SK-N-SH (cell line): ENCODE measurements around the gene DDIT4. TPM values are rescaled to one million over a fixed set of nuclear protein-coding genes. Genes with fewer than 3 reads are reported as not detected.

ENCODE experiments used
- CTCF ChIA-PET: fragments of 300-600, 350-600 bp; formaldehyde crosslinking; extraction: SDS; loops from one replicate; lab custom pipeline; 2021; lab: Yijun Ruan, JAX
- POLR2A ChIA-PET: fragments of 350-600 bp; sonication (Branson Sonifier 250); formaldehyde crosslinking; extraction: SDS; loops from one replicate; lab custom pipeline; 2020; ENCODE audit warnings: antibody characterized with exemption, inconsistent platforms; lab: Yijun Ruan, JAX
- DNase-seq: peaks from one replicate; pipeline ENCODE4 v3.0.0; 2012
- H2AFZ ChIP-seq: fragments of 200-600 bp; sonication (generic); 2 replicates; pipeline ENCODE4 v1.8.1; 2016; ENCODE audit warnings: antibody characterized with exemption, mild to moderate bottlenecking, low read depth
- H3F3A ChIP-seq: fragments of 200-600 bp; sonication (generic); replicated peaks from 2 replicates; pipeline ENCODE3; 2016; ENCODE audit warnings: antibody characterized with exemption, mild to moderate bottlenecking; ENCODE audit not compliant: insufficient read depth
- H3K27ac ChIP-seq, 2 experiments: fragments of 200-500 bp in 1 of 2; fragments of 200-600 bp in 1 of 2; sonication (Bioruptor generic) in 1 of 2; sonication (generic), shearing (Covaris generic) in 1 of 2; 2 replicates each; pipeline versions ENCODE4 v1.5.1 to v1.6.1; 2014 to 2016; ENCODE audit warnings: low read depth in 2 of 2, inconsistent platforms in 1 of 2, low read length in 1 of 2, mild to moderate bottlenecking in 1 of 2, mixed read lengths in 1 of 2
- H3K27me3 ChIP-seq: fragments of 200-600 bp; sonication (generic), shearing (Covaris generic); 2 replicates; pipeline ENCODE4 v1.6.1; 2016; ENCODE audit warnings: mixed run types; ENCODE audit not compliant: insufficient read depth
- H3K36me3 ChIP-seq, 2 experiments: fragments of 200-500 bp in 1 of 2; fragments of 200-600 bp in 1 of 2; sonication (Bioruptor generic) in 1 of 2; sonication (generic) in 1 of 2; replicated peaks in 1 of 2; 2 replicates each; pipeline versions ENCODE3 to v1.5.1; 2014 to 2016; ENCODE audit warnings: low read length in 1 of 2, mild to moderate bottlenecking in 1 of 2; ENCODE audit not compliant: insufficient read depth in 2 of 2, control insufficient read depth in 1 of 2
- H3K4me1 ChIP-seq, 2 experiments: fragments of 200-500 bp in 1 of 2; fragments of 200-600 bp in 1 of 2; sonication (Bioruptor generic) in 1 of 2; sonication (generic), shearing (Covaris generic) in 1 of 2; 2 replicates each; pipeline versions ENCODE4 v1.5.1 to v1.6.1; 2014 to 2016; ENCODE audit warnings: low read depth in 1 of 2, low read length in 1 of 2, mixed run types in 1 of 2; ENCODE audit not compliant: insufficient read depth in 2 of 2, control insufficient read depth in 1 of 2
- H3K4me2 ChIP-seq: fragments of 200-600 bp; sonication (generic), shearing (Covaris generic); 2 replicates; pipeline ENCODE4 v1.6.1; 2017; ENCODE audit warnings: mixed run types
- H3K4me3 ChIP-seq, 2 experiments: fragments of 200-500 bp in 1 of 2; fragments of 200-600 bp in 1 of 2; sonication (Bioruptor generic) in 1 of 2; sonication (generic), shearing (Covaris generic) in 1 of 2; 2 replicates each; pipeline versions ENCODE4 v1.5.1 to v1.8.1; 2014 to 2016; ENCODE audit warnings: low read depth in 2 of 2, inconsistent platforms in 1 of 2, low read length in 1 of 2, mild to moderate bottlenecking in 1 of 2, mixed read lengths in 1 of 2, moderate library complexity in 1 of 2
- H3K79me2 ChIP-seq: fragments of 200-600 bp; sonication (generic); 2 replicates; pipeline ENCODE4 v1.8.1; 2017; ENCODE audit warnings: mild to moderate bottlenecking; ENCODE audit not compliant: insufficient read depth
- H3K9ac ChIP-seq: fragments of 200-600 bp; sonication (generic); 2 replicates; pipeline ENCODE4 v1.6.1; 2017; ENCODE audit warnings: mixed run types
- H3K9me2 ChIP-seq: fragments of 200-600 bp; sonication (generic); 2 replicates; pipeline ENCODE4 v1.6.1; 2017; ENCODE audit warnings: mixed run types
- H3K9me3 ChIP-seq: fragments of 200-600 bp; sonication (generic); 2 replicates; pipeline ENCODE4 v1.6.1; 2017; ENCODE audit warnings: mixed run types, mild to moderate bottlenecking, moderate library complexity
- H4K20me1 ChIP-seq: fragments of 200-600 bp; sonication (generic); 2 replicates; pipeline ENCODE4 v1.6.1; 2017; ENCODE audit warnings: mild to moderate bottlenecking, mixed run types; ENCODE audit not compliant: insufficient read depth
- CTCF ChIP-seq: fragments of 200-600 bp; sonication (generic); IDR thresholded peaks from 2 replicates; pipeline ENCODE4 v1.6.1; 2017; ENCODE audit warnings: antibody characterized with exemption, mild to moderate bottlenecking, moderate library complexity
- EP300 ChIP-seq, 2 experiments: IDR thresholded peaks; 2 replicates each; pipeline versions ENCODE4 v1.4.0 to v1.6.1; 2012; ENCODE audit warnings: borderline replicate concordance in 1 of 2, low read depth in 1 of 2, low read length in 1 of 2
- EZH2phosphoT487 ChIP-seq: fragments of 200-600 bp; sonication (generic); IDR thresholded peaks from 2 replicates; pipeline ENCODE4 v1.6.1; 2017; ENCODE audit warnings: low read depth, mixed run types, mild to moderate bottlenecking, antibody characterized with exemption, moderate library complexity, borderline replicate concordance
- FOSL2 ChIP-seq: IDR thresholded peaks from 2 replicates; pipeline ENCODE4 v1.4.0; 2012; ENCODE audit warnings: low read depth, mild to moderate bottlenecking, moderate library complexity, borderline replicate concordance
- JUND ChIP-seq: IDR thresholded peaks from 2 replicates; pipeline ENCODE4 v1.4.0; 2012
- NRF1 ChIP-seq: IDR thresholded peaks from 2 replicates; pipeline ENCODE4 v1.6.1; 2012; ENCODE audit warnings: low read depth, mild to moderate bottlenecking, low read length
- POLR2AphosphoS5 ChIP-seq: IDR thresholded peaks from 2 replicates; pipeline ENCODE4 v1.6.1; 2012; ENCODE audit warnings: low read depth, low read length
- RAD21 ChIP-seq: IDR thresholded peaks from 2 replicates; pipeline ENCODE4 v1.6.1; 2012; ENCODE audit warnings: mild to moderate bottlenecking, low read length
- RXRA ChIP-seq: IDR thresholded peaks from 2 replicates; pipeline ENCODE4 v1.4.0; 2012; ENCODE audit warnings: low read depth, mild to moderate bottlenecking, borderline replicate concordance
- SMC3 ChIP-seq: IDR thresholded peaks from 2 replicates; pipeline ENCODE4 v1.6.1; 2012; ENCODE audit warnings: low read depth, low read length, improper control_type of control experiment
- TCF12 ChIP-seq: IDR thresholded peaks from 2 replicates; pipeline ENCODE4 v1.4.0; 2012
- WGBS: methylation state at CpG from one replicate; pipeline ENCODE4 v1.1.6; 2017; ENCODE audit warnings: low lambda C conversion rate; 5-methylcytosine and 5-hydroxymethylcytosine counted together
- polyA plus RNA-seq, 3 experiments: library from polyadenylated mRNA; depleted of rRNA; stranded (reverse); fragments of >200 nt; gene quantifications; 2 replicates each; pipeline ENCODE4 v1.2.3, GENCODE V29; 2012
- TF ChIP-seq, protein P1 (sequence below): IDR thresholded peaks from 2 replicates; pipeline ENCODE4 v1.4.0; 2012; ENCODE audit warnings: low read depth, borderline replicate concordance
- TF ChIP-seq, protein P2 (sequence below): fragments of 150-350 bp; IDR thresholded peaks from 2 replicates; pipeline ENCODE4 v1.6.1; 2017; ENCODE audit warnings: antibody characterized with exemption, low read length, low read depth, borderline replicate concordance

The DDIT4 gene
- polyA plus RNA-seq, 1 of the 3 experiments (the other 2 are of a cell fraction) = 24.9 TPM

GRCh38 chr10:72274730-72275350 is 1.1 kb downstream of the DDIT4 start:
- peak; percentile 76 for DNase-seq
- 3% methylated on average over 8 of the region's 26 CpGs for WGBS

More at GRCh38 chr10:72274730-72275350, 1.1 kb downstream of the DDIT4 start:
- H3K4me3 ChIP-seq = peak overlapping the region; percentile 82 to 98
- no peak for TF ChIP-seq FOSL2
- TF ChIP-seq EP300 (IDR thresholded peaks at IDR 0.05; ENCODE audit: borderline replicate concordance in 1 of 2, low read depth in 1 of 2, low read length in 1 of 2) = no peak
- TF ChIP-seq EZH2phosphoT487 = no peak
- peak; percentile 71 for TF ChIP-seq CTCF
- TF ChIP-seq SMC3 = peak; percentile 67
- TF ChIP-seq, protein P1, sequence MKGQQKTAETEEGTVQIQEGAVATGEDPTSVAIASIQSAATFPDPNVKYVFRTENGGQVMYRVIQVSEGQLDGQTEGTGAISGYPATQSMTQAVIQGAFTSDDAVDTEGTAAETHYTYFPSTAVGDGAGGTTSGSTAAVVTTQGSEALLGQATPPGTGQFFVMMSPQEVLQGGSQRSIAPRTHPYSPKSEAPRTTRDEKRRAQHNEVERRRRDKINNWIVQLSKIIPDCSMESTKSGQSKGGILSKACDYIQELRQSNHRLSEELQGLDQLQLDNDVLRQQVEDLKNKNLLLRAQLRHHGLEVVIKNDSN = no peak
- no peak for TF ChIP-seq POLR2AphosphoS5
- TF ChIP-seq RAD21 = peak; percentile 67
- TF ChIP-seq, protein P2, sequence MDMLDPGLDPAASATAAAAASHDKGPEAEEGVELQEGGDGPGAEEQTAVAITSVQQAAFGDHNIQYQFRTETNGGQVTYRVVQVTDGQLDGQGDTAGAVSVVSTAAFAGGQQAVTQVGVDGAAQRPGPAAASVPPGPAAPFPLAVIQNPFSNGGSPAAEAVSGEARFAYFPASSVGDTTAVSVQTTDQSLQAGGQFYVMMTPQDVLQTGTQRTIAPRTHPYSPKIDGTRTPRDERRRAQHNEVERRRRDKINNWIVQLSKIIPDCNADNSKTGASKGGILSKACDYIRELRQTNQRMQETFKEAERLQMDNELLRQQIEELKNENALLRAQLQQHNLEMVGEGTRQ = peak; percentile 2; the same call in 1 of the 2 replicates
- TF ChIP-seq TCF12 = no peak
- no peak for TF ChIP-seq JUND
- TF ChIP-seq RXRA = no peak
- no peak for TF ChIP-seq NRF1
- H3F3A ChIP-seq = peaks cover 15% of the 10 kb centered on the region
- peak overlapping the region; percentile 98 for H3K4me2 ChIP-seq
- H3K27ac ChIP-seq = peak overlapping the region in 1 of 2 experiments; percentile 97; a peak in 2 of 4 replicates
- peaks cover 23% of the 10 kb centered on the region for H4K20me1 ChIP-seq
- POLR2A ChIA-PET = interaction anchor here (0.7 to 8.5 kb wide), 17 partner anchors 10 to 201 kb away, joined by 3 to 234 read pairs (median 4); partner anchors contain the start of genes ANAPC16 and ASCC1
- CTCF ChIA-PET = interaction anchor here (0.7 to 10.4 kb wide), 33 partner anchors 9 to 379 kb away, joined by 3 to 198 read pairs (median 6); no protein-coding TSS in a partner anchor
- H3K79me2 ChIP-seq = peaks cover 6% of the 10 kb centered on the region; the same call in 1 of the 2 replicates
- peaks cover 20 to 36% of the 10 kb centered on the region in 2 experiments; a peak in 3 of 4 replicates for H3K4me1 ChIP-seq
- no peaks in the 10 kb centered on the region for H3K9me3 ChIP-seq
- H3K9me2 ChIP-seq = no peaks in the 10 kb centered on the region
- peak overlapping the region; percentile 73 for H3K9ac ChIP-seq
- H3K27me3 ChIP-seq = no peaks in the 10 kb centered on the region
- H3K36me3 ChIP-seq = peaks cover 10 to 14% of the 10 kb centered on the region in 2 experiments
- H2AFZ ChIP-seq = no peak overlapping the region; the same call in 1 of the 2 replicates
